GM10266 (cell line): ENCODE results near the gene MYCBP.

ENCODE experiments used
- DNase-seq: peaks from one replicate; pipeline ENCODE4 v3.0.0; 2012; ENCODE audit errors: extremely low spot score
- CTCF ChIP-seq: IDR thresholded peaks from 2 replicates; pipeline ENCODE4 v1.5.1; 2012; ENCODE audit warnings: mild to moderate bottlenecking, low read depth; ENCODE audit not compliant: control insufficient read depth, insufficient read depth; ENCODE audit errors: missing control alignments

Gene MYCBP

GRCh38 chr1:38905985-38906384, 32.8 kb upstream of the MYCBP start:
- no peak for DNase-seq
- TF ChIP-seq CTCF, result no peak

GRCh38 chr1:38899560-38899959, 26.4 kb upstream of the MYCBP start:
- no peak for TF ChIP-seq CTCF
- DNase-seq, result no peak

GRCh38 chr1:38898653-38899230, 25.6 kb upstream of the MYCBP start:
- no peak for TF ChIP-seq CTCF
- DNase-seq, result no peak

GRCh38 chr1:38896169-38896568, 23.0 kb upstream of the MYCBP start:
- no peak for DNase-seq
- no peak for TF ChIP-seq CTCF

- DNase-seq, result no peak
- TF ChIP-seq CTCF, result no peak
Measured at GRCh38 chr1:38892976-38893375, 19.8 kb upstream of the MYCBP start.

GRCh38 chr1:38891753-38892152, 18.6 kb upstream of the MYCBP start:
- DNase-seq, result no peak

More at GRCh38 chr1:38891753-38892152, 18.6 kb upstream of the MYCBP start:
- no peak for TF ChIP-seq CTCF
